Astrocyte of the hippocampus (primary cell): ENCODE results near the gene PIP5K1B.
A peak's percentile ranks its signal among the peaks of the same experiment; 100 is the strongest.
"Not testable (repeated sequence)": the region's sequence is repeated elsewhere in the genome, so short reads cannot be mapped to it uniquely, and the experiment has no call there.

Experiments used
- DNase-seq: peaks from one replicate; pipeline ENCODE4 v3.0.0; 2011; ENCODE audit warnings: low read depth, low spot score

Gene PIP5K1B

GRCh38 chr9:69023650-69024049 is 318.6 kb downstream of the PIP5K1B start:
- DNase-seq, result no peak

GRCh38 chr9:69027355-69028097 is 322.5 kb downstream of the PIP5K1B start:
- peak; percentile 67 for DNase-seq

GRCh38 chr9:69028754-69029153 is 323.7 kb downstream of the PIP5K1B start:
- peak; percentile 7 for DNase-seq

- no peak for DNase-seq
Measured at GRCh38 chr9:69029535-69029934, 324.5 kb downstream of the PIP5K1B start.

- DNase-seq, result no peak
Measured at GRCh38 chr9:69030851-69031645, 326.0 kb downstream of the PIP5K1B start.

GRCh38 chr9:69034071-69034470 is 329.0 kb downstream of the PIP5K1B start:
- no peak for DNase-seq

GRCh38 chr9:69035438-69036308 is 330.6 kb downstream of the PIP5K1B start, which contains the start of gene FXN:
Gene FXN (plus strand): TSS chr9:69035752. CDS start chr9:69035783, 31 bp downstream.
- peak; percentile 94 for DNase-seq

- no peak for DNase-seq
Measured at GRCh38 chr9:69036309-69036708, 331.3 kb downstream of the PIP5K1B start.

- DNase-seq, result no peak
Measured at GRCh38 chr9:69036799-69037198, 331.8 kb downstream of the PIP5K1B start.

GRCh38 chr9:69040646-69041045 is 335.6 kb downstream of the PIP5K1B start:
- DNase-seq, result no peak

- no peak for DNase-seq
Measured at GRCh38 chr9:69044240-69045219, 339.5 kb downstream of the PIP5K1B start.

GRCh38 chr9:69045821-69046220 is 340.8 kb downstream of the PIP5K1B start:
- DNase-seq, result no peak

GRCh38 chr9:69046723-69047122 is 341.7 kb downstream of the PIP5K1B start:
- DNase-seq, result no peak

GRCh38 chr9:69047371-69047770 is 342.3 kb downstream of the PIP5K1B start:
- no peak for DNase-seq

GRCh38 chr9:69049094-69049493 is 344.1 kb downstream of the PIP5K1B start:
- no peak for DNase-seq

- DNase-seq, result not testable (repeated sequence)
Measured at GRCh38 chr9:69050936-69051335, 345.9 kb downstream of the PIP5K1B start.

- DNase-seq, result no peak
Measured at GRCh38 chr9:69054989-69055388, 349.9 kb downstream of the PIP5K1B start.

GRCh38 chr9:69056191-69056815 is 351.3 kb downstream of the PIP5K1B start:
- peak; percentile 7 for DNase-seq

GRCh38 chr9:69058101-69058500 is 353.1 kb downstream of the PIP5K1B start:
- no peak for DNase-seq
